ENCODE data around the gene JTB. TPM values are rescaled to one million over a fixed set of nuclear protein-coding genes. Genes with fewer than 3 reads are reported as not detected.
A peak's percentile ranks its signal among the peaks of the same experiment; 100 is the strongest.

Gene JTB
- total RNA-seq, 1 experiment from 2014 or later, result 123 TPM

GRCh38 chr1:153987621-153988020 lies 10.1 kb upstream of the JTB start:
- Histone ChIP-seq H3K9me3 (ENCODE audit: control insufficient read depth in 1 of 2, insufficient read depth in 1 of 2, low read depth in 1 of 2, low read length in 2 of 2) (no peaks in the 10 kb centered on the region), H3K4me1 (ENCODE audit: control insufficient read depth in 1 of 2, insufficient read depth in 2 of 2, low read length in 2 of 2) (peaks cover 12 to 43% of the 10 kb centered on the region in 2 experiments), H3K36me3 (ENCODE audit: control insufficient read depth in 1 of 2, insufficient read depth in 2 of 2, low read length in 2 of 2) (peaks cover 13 to 16% of the 10 kb centered on the region in 2 experiments), H3K9me2 (ENCODE audit: insufficient read depth) (no peaks in the 10 kb centered on the region), H3K4me2 (ENCODE audit: low read length) (peak overlapping the region; percentile 80; the same call in 1 of the 2 replicates), H3K4me3 (replicated peaks in 1 of 2; ENCODE audit: low read depth in 1 of 2, low read length in 2 of 2) (no peak overlapping the region), H3K27ac (ENCODE audit: low read depth, low read length) (peak overlapping the region; percentile 70; the same call in 1 of the 2 replicates), H3K9ac (ENCODE audit: low read length) (peak overlapping the region; percentile 79; the same call in 1 of the 2 replicates), H3K27me3 (ENCODE audit: insufficient read depth, low read length) (no peaks in the 10 kb centered on the region), H4K20me1 (ENCODE audit: insufficient read depth) (peaks cover 7% of the 10 kb centered on the region; the same call in 1 of the 2 replicates), H3K79me2 (ENCODE audit: insufficient read depth, low read length) (peaks cover 23% of the 10 kb centered on the region), H2AFZ (ENCODE audit: low read depth, low read length, poor library complexity, severe bottlenecking) (no peak overlapping the region)
- TF ChIP-seq SRF (IDR thresholded peaks at IDR 0.05; ENCODE audit: low read depth), result no peak
- TF ChIP-seq POLR2AphosphoS5 (IDR thresholded peaks at IDR 0.05; ENCODE audit: low read depth, low read length), result no peak
- TF ChIP-seq ATF3 (IDR thresholded peaks at IDR 0.05), result no peak
- no peak for TF ChIP-seq YY1 (IDR thresholded peaks at IDR 0.05; ENCODE audit: extremely low read depth, insufficient replicate concordance, low read depth, low read length)
- TF ChIP-seq MAX (IDR thresholded peaks at IDR 0.05), result no peak
- TF ChIP-seq SIN3A (IDR thresholded peaks at IDR 0.05; ENCODE audit: low read depth), result no peak
- no peak for TF ChIP-seq CEBPB (IDR thresholded peaks at IDR 0.05; ENCODE audit: low read depth)
- TF ChIP-seq ZBTB33 (IDR thresholded peaks at IDR 0.05; ENCODE audit: extremely low read depth, insufficient replicate concordance, low read length), result no peak
- TF ChIP-seq ELF1 (IDR thresholded peaks at IDR 0.05; ENCODE audit: borderline replicate concordance, low read depth), result no peak
- no peak for TF ChIP-seq RAD21 (IDR thresholded peaks at IDR 0.05; ENCODE audit: low read depth)
- TF ChIP-seq CBX3 (IDR thresholded peaks at IDR 0.05; ENCODE audit: low read depth), result no peak
- no peak for TF ChIP-seq TCF7L2 (IDR thresholded peaks at IDR 0.05; ENCODE audit: borderline replicate concordance, extremely low read depth, insufficient read depth, insufficient read length)
- no peak for TF ChIP-seq EZH2phosphoT487 (IDR thresholded peaks at IDR 0.05; ENCODE audit: borderline replicate concordance)
- TF ChIP-seq ZFX (IDR thresholded peaks at IDR 0.05), result no peak
- TF ChIP-seq EZH2 (IDR thresholded peaks at IDR 0.05), result no peak
- TF ChIP-seq REST (IDR thresholded peaks at IDR 0.05; ENCODE audit: low read depth), result no peak
- TF ChIP-seq EGR1 (IDR thresholded peaks at IDR 0.05; ENCODE audit: low read depth), result no peak
- TF ChIP-seq JUND (IDR thresholded peaks at IDR 0.05), result no peak
- TF ChIP-seq POLR2A (IDR thresholded peaks at IDR 0.05; ENCODE audit: borderline replicate concordance, extremely low read depth, insufficient read depth, insufficient read length), result no peak
- POLR2A ChIA-PET, result interaction anchor here (0.6 to 1.9 kb wide), 4 partner anchors 10 to 444 kb away, joined by 3 to 20 read pairs (median 4); partner anchors contain the start of genes JTB and S100A13
- BruUV-seq (replicated peaks), result no TSS peak
- RAD21 ChIA-PET (ENCODE audit: low non-redundant PET in 1 of 2, low total read pairs in 2 of 2, uncharacterized antibody in 2 of 2, unreplicated experiment in 2 of 2), result interaction anchor here (0.6 to 1.7 kb wide), 4 partner anchors 190 to 316 kb away, joined by 3 to 10 read pairs (median 4); no protein-coding TSS in a partner anchor
- intact Hi-C loops (cut with micrococcal nuclease), result loop anchor here (2.0 to 5.0 kb wide), 4 partner anchors 41 to 480 kb away; partner anchors contain the start of gene DENND4B
- CTCF ChIA-PET, result interaction anchor here (0.8 to 2.0 kb wide), 10 partner anchors 9 to 635 kb away, joined by 3 to 17 read pairs (median 6); partner anchors contain the start of genes CREB3L4, DENND4B, JTB and SLC27A3
- ATAC-seq (no peak), DNase-seq (ENCODE audit: low read depth, low spot score) (no peak)

Measured in HCT116 (cell line).